Panc1 (cell line): Measurements from ENCODE around the gene PLA2G5. TPM values are rescaled to one million over a fixed set of nuclear protein-coding genes. Genes with fewer than 3 reads are reported as not detected.

Source experiments
- ATAC-seq: fragments of 200-7000 bp; cut with Tn5 transposase; 2 replicates; pipeline ENCODE4 v1.9.1; 2020; ENCODE audit warnings: mild to moderate bottlenecking, moderate library complexity
- BruUV-seq: library from RNA; stranded (reverse); fragments of 400-500 nt; replicated peaks from 2 replicates; lab custom pipeline; 2021; lab: Mats Ljungman, UMichigan
- CTCF ChIA-PET: fragments of 300-600 bp; sonication (Branson Sonifier 250); formaldehyde crosslinking; loops from one replicate; lab custom pipeline; 2022; ENCODE audit warnings: antibody characterized with exemption; lab: Charles Lee
- POLR2A ChIA-PET: fragments of 300-600 bp; sonication (Branson Sonifier 250); formaldehyde crosslinking; loops from one replicate; lab custom pipeline; 2022; ENCODE audit warnings: antibody characterized with exemption; lab: Charles Lee
- DNase-seq: peaks from one replicate; pipeline ENCODE4 v3.0.0-alpha.2; 2010; ENCODE audit warnings: low read depth, low spot score
- H3K27ac ChIP-seq: 2 replicates; pipeline ENCODE4 v1.5.1; 2011; ENCODE audit warnings: mild to moderate bottlenecking, low read length, inconsistent platforms
- H3K27me3 ChIP-seq: fragments of 200-500 bp; sonication (Bioruptor generic); 2 replicates; pipeline ENCODE4 v1.6.0; 2014; ENCODE audit warnings: low read length, inconsistent platforms; ENCODE audit not compliant: control insufficient read depth, insufficient read depth
- H3K36me3 ChIP-seq: fragments of 200-500 bp; sonication (Bioruptor generic); 2 replicates; pipeline ENCODE4 v1.5.1; 2014; ENCODE audit warnings: inconsistent platforms, mild to moderate bottlenecking, low read length, moderate library complexity; ENCODE audit not compliant: control insufficient read depth, insufficient read depth
- H3K4me1 ChIP-seq: 2 replicates; pipeline ENCODE4 v1.5.1; 2011; ENCODE audit warnings: inconsistent platforms, mild to moderate bottlenecking, low read length, moderate library complexity; ENCODE audit not compliant: control insufficient read depth, insufficient read depth
- H3K4me3 ChIP-seq, 2 experiments: 2 replicates each; pipeline ENCODE4 v1.5.1; 2011 to 2012; ENCODE audit warnings: low read depth in 2 of 2, low read length in 2 of 2, mild to moderate bottlenecking in 2 of 2, inconsistent platforms in 1 of 2, moderate library complexity in 1 of 2
- H3K9me3 ChIP-seq: fragments of 200-500 bp; sonication (Bioruptor generic); 2 replicates; pipeline ENCODE4 v1.5.1; 2014; ENCODE audit warnings: low read depth, mild to moderate bottlenecking, inconsistent platforms, low read length, moderate library complexity; ENCODE audit not compliant: control insufficient read depth, insufficient read depth
- POLR2AphosphoS5 ChIP-seq: IDR thresholded peaks from 2 replicates; pipeline ENCODE4 v1.6.1; 2012; ENCODE audit warnings: mild to moderate bottlenecking, low read depth, low read length, moderate library complexity
- SIN3A ChIP-seq: IDR thresholded peaks from 2 replicates; pipeline ENCODE4 v1.6.1; 2012; ENCODE audit warnings: low read depth, mild to moderate bottlenecking, low read length, moderate library complexity, borderline replicate concordance; ENCODE audit not compliant: insufficient read depth
- TCF7L2 ChIP-seq: IDR thresholded peaks from 2 replicates; pipeline ENCODE4 v1.6.1; 2011; ENCODE audit warnings: mild to moderate bottlenecking, low read depth, low read length, inconsistent platforms
- in situ Hi-C: cut with HindIII; loops from 2 replicates; pipeline ENCODE4 v1.10.0; 2016; ENCODE audit warnings: low sequenced_read_pairs, low pct_unique_long_range_greater_than_20kb
- intact Hi-C: fragments of 100-400 bp; cut with micrococcal nuclease; formaldehyde crosslinking; loops from one replicate; pipeline ENCODE4 v1.10.0; 2022; ENCODE audit not compliant: unreplicated experiment
- total RNA-seq: library from RNA; stranded (reverse); gene quantifications from one replicate; pipeline ENCODE4 v1.2.1, GENCODE V29; 2021; ENCODE audit not compliant: unreplicated experiment
- TF ChIP-seq, protein P1 (sequence below): fragments of 450-650 bp; IDR thresholded peaks from 2 replicates; pipeline ENCODE4 v1.5.1; 2017; ENCODE audit warnings: mild to moderate bottlenecking
- TF ChIP-seq, protein P2 (sequence below), 2 experiments: IDR thresholded peaks; 2 replicates each; pipeline ENCODE4 v1.6.1; 2011 to 2012; ENCODE audit warnings: low read depth in 2 of 2, control low read depth in 1 of 2, low read length in 1 of 2, mild to moderate bottlenecking in 1 of 2, moderate library complexity in 1 of 2; ENCODE audit not compliant: insufficient read depth in 1 of 2

PLA2G5 gene
- total RNA-seq, 1 experiment from 2014 or later, result not detected

DNA sequence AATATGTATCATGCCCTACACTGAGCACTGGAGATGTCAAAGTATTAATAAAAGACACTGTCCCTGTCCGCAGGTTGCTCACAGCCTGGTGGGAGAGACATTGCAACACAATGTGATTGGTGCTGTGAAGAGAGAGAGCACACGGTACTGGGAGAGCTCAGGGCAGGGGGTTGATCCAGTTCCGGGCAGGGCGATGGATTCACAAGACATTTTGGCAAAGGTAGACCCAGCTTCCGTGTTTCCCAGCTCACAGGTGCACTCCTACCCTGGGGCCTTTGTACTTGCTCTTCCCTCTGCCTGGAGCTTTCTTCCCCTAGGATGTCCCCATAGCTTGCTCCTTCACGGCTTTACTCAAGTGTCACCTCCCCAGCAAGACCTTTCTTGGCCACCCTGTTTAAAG, 1.4 kb downstream of the PLA2G5 start:
- DNase-seq (no peak), ATAC-seq (no peak)
- Histone ChIP-seq H3K27me3 (0 out of 2 replicates have a peak, but pooled peaks cover under 1% of the 10 kb centered on the region), H3K4me1 (no peaks in the 10 kb centered on the region), H3K36me3 (no peaks in the 10 kb centered on the region), H3K4me3 (no peak overlapping the region), H3K9me3 (no peaks in the 10 kb centered on the region), H3K27ac (no peak overlapping the region)
- ChIA-PET POLR2A (interaction anchor here (0.5 kb wide), 1 partner anchor 248 kb away, joined by 3 read pairs; no protein-coding TSS in a partner anchor), CTCF (no interaction called here)
- BruUV-seq, result no TSS peak
- intact Hi-C loops (no loop called here), in situ Hi-C loops (no loop called here)
- TF ChIP-seq, protein P1, sequence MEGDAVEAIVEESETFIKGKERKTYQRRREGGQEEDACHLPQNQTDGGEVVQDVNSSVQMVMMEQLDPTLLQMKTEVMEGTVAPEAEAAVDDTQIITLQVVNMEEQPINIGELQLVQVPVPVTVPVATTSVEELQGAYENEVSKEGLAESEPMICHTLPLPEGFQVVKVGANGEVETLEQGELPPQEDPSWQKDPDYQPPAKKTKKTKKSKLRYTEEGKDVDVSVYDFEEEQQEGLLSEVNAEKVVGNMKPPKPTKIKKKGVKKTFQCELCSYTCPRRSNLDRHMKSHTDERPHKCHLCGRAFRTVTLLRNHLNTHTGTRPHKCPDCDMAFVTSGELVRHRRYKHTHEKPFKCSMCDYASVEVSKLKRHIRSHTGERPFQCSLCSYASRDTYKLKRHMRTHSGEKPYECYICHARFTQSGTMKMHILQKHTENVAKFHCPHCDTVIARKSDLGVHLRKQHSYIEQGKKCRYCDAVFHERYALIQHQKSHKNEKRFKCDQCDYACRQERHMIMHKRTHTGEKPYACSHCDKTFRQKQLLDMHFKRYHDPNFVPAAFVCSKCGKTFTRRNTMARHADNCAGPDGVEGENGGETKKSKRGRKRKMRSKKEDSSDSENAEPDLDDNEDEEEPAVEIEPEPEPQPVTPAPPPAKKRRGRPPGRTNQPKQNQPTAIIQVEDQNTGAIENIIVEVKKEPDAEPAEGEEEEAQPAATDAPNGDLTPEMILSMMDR, result no peak
- no peak for TF ChIP-seq TCF7L2
- TF ChIP-seq, protein P2, sequence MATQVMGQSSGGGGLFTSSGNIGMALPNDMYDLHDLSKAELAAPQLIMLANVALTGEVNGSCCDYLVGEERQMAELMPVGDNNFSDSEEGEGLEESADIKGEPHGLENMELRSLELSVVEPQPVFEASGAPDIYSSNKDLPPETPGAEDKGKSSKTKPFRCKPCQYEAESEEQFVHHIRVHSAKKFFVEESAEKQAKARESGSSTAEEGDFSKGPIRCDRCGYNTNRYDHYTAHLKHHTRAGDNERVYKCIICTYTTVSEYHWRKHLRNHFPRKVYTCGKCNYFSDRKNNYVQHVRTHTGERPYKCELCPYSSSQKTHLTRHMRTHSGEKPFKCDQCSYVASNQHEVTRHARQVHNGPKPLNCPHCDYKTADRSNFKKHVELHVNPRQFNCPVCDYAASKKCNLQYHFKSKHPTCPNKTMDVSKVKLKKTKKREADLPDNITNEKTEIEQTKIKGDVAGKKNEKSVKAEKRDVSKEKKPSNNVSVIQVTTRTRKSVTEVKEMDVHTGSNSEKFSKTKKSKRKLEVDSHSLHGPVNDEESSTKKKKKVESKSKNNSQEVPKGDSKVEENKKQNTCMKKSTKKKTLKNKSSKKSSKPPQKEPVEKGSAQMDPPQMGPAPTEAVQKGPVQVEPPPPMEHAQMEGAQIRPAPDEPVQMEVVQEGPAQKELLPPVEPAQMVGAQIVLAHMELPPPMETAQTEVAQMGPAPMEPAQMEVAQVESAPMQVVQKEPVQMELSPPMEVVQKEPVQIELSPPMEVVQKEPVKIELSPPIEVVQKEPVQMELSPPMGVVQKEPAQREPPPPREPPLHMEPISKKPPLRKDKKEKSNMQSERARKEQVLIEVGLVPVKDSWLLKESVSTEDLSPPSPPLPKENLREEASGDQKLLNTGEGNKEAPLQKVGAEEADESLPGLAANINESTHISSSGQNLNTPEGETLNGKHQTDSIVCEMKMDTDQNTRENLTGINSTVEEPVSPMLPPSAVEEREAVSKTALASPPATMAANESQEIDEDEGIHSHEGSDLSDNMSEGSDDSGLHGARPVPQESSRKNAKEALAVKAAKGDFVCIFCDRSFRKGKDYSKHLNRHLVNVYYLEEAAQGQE (IDR thresholded peaks at IDR 0.05; ENCODE audit: insufficient read depth in 1 of 2, low read depth in 2 of 2, low read length in 1 of 2), result no peak
- no peak for TF ChIP-seq POLR2AphosphoS5
- no peak for TF ChIP-seq SIN3A

DNA sequence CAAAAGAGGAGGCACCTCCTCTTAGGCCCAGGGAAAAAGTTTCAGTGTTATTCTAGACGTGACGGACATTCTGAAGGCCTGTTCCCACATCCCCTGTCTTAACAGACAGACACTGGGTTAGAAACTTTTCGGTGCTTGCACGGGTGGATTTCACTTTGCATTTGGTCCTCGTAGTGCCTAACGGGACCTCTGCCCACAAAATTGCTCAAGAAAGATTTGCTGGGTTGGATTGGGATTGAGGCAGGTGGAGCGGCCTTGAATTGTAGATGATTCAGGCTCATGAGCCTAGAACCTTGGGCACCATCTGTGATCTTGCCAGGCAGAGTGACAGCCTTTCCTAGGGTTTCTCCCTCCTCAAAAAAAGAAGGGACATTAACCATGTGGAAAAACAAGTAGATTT, 2.8 kb downstream of the PLA2G5 start:
- ATAC-seq (no peak), DNase-seq (no peak)
- ChIA-PET POLR2A (no interaction called here), CTCF (no interaction called here)
- H3K27me3 ChIP-seq, result no peaks in the 10 kb centered on the region
- H3K4me3 ChIP-seq, result no peak overlapping the region
- no TSS peak for BruUV-seq
- H3K9me3 ChIP-seq, result no peaks in the 10 kb centered on the region
- no peaks in the 10 kb centered on the region for H3K4me1 ChIP-seq
- in situ Hi-C loops (no loop called here), intact Hi-C loops (no loop called here)
- no peaks in the 10 kb centered on the region for H3K36me3 ChIP-seq
- TF ChIP-seq, protein P1, result no peak
- TF ChIP-seq POLR2AphosphoS5 (no peak), SIN3A (no peak), TCF7L2 (no peak)
- TF ChIP-seq, protein P2 (IDR thresholded peaks at IDR 0.05; ENCODE audit: insufficient read depth in 1 of 2, low read depth in 2 of 2, low read length in 1 of 2), result no peak
- H3K27ac ChIP-seq, result no peak overlapping the region
